Ishikawa (cell line): ENCODE measurements around the gene FIZ1.

Experiments used
- CEBPB ChIP-seq: IDR thresholded peaks from 2 replicates; pipeline ENCODE4 v1.6.1; 2012
- CREB1 ChIP-seq: IDR thresholded peaks from 2 replicates; pipeline ENCODE4 v1.6.1; 2012; ENCODE audit warnings: low read depth
- EGR1 ChIP-seq: IDR thresholded peaks from 2 replicates; pipeline ENCODE4 v1.6.1; 2012
- EP300 ChIP-seq: IDR thresholded peaks from 2 replicates; pipeline ENCODE4 v1.6.1; 2012; ENCODE audit warnings: borderline replicate concordance
- FOXM1 ChIP-seq: IDR thresholded peaks from 2 replicates; pipeline ENCODE4 v1.6.1; 2012; ENCODE audit warnings: low read depth, borderline replicate concordance
- NFIC ChIP-seq: IDR thresholded peaks from 2 replicates; pipeline ENCODE4 v1.6.1; 2012
- RAD21 ChIP-seq: IDR thresholded peaks from 2 replicates; pipeline ENCODE4 v1.6.1; 2012; ENCODE audit warnings: low read depth
- TAF1 ChIP-seq: IDR thresholded peaks from 2 replicates; pipeline ENCODE4 v1.6.1; 2012; ENCODE audit warnings: low read depth, mild to moderate bottlenecking
- TCF12 ChIP-seq: IDR thresholded peaks from 2 replicates; pipeline ENCODE4 v1.6.1; 2012; ENCODE audit warnings: low read depth
- TEAD4 ChIP-seq: IDR thresholded peaks from 2 replicates; pipeline ENCODE4 v1.6.1; 2012
- YY1 ChIP-seq: IDR thresholded peaks from 2 replicates; pipeline ENCODE4 v1.6.1; 2012; ENCODE audit warnings: low read depth
- ZBTB7A ChIP-seq: IDR thresholded peaks from 2 replicates; pipeline ENCODE4 v1.6.1; 2012; ENCODE audit warnings: low read depth
- TF ChIP-seq, protein P1 (sequence below): IDR thresholded peaks from 2 replicates; pipeline ENCODE4 v1.6.1; 2012
- TF ChIP-seq, protein P2 (sequence below): IDR thresholded peaks from 2 replicates; pipeline ENCODE4 v1.6.1; 2012; ENCODE audit warnings: low read depth, mild to moderate bottlenecking
- TF ChIP-seq, protein P3 (sequence below): IDR thresholded peaks from 2 replicates; pipeline ENCODE4 v1.6.1; 2012

The FIZ1 gene

DNA sequence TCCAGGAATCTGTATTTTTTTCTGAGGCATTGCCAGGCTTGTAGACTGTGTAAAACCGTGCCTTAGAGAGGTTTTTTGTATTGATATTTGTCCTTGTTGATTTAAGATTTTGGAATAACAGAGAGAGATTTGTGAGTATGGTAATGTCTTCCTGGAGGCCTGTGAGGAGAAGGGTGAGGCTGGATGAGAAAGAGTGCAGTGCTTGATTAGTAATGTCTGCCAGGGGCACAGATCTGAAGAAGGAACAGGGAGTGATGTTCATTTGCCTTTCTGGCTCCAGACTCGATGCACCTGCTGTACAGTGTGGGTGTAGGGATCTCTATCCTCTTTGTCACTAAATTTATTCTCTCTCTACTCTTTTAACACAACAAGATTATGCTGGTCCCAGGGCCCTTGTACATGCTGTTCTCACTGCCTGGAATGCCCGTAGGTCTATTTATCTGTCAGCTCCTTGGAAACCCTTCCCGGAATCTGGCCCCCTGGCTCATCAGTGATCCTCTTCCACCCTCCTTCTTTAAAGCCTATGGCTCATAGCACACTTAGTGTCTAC lies 4.2 kb downstream of the FIZ1 start:
- TF ChIP-seq TCF12 (no peak), CREB1 (no peak), CEBPB (no peak), TAF1 (no peak), NFIC (no peak), ZBTB7A (no peak), EP300 (no peak), RAD21 (no peak), FOXM1 (no peak), YY1 (no peak)
- TF ChIP-seq, protein P1, sequence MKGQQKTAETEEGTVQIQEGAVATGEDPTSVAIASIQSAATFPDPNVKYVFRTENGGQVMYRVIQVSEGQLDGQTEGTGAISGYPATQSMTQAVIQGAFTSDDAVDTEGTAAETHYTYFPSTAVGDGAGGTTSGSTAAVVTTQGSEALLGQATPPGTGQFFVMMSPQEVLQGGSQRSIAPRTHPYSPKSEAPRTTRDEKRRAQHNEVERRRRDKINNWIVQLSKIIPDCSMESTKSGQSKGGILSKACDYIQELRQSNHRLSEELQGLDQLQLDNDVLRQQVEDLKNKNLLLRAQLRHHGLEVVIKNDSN = no peak
- TF ChIP-seq, protein P2, sequence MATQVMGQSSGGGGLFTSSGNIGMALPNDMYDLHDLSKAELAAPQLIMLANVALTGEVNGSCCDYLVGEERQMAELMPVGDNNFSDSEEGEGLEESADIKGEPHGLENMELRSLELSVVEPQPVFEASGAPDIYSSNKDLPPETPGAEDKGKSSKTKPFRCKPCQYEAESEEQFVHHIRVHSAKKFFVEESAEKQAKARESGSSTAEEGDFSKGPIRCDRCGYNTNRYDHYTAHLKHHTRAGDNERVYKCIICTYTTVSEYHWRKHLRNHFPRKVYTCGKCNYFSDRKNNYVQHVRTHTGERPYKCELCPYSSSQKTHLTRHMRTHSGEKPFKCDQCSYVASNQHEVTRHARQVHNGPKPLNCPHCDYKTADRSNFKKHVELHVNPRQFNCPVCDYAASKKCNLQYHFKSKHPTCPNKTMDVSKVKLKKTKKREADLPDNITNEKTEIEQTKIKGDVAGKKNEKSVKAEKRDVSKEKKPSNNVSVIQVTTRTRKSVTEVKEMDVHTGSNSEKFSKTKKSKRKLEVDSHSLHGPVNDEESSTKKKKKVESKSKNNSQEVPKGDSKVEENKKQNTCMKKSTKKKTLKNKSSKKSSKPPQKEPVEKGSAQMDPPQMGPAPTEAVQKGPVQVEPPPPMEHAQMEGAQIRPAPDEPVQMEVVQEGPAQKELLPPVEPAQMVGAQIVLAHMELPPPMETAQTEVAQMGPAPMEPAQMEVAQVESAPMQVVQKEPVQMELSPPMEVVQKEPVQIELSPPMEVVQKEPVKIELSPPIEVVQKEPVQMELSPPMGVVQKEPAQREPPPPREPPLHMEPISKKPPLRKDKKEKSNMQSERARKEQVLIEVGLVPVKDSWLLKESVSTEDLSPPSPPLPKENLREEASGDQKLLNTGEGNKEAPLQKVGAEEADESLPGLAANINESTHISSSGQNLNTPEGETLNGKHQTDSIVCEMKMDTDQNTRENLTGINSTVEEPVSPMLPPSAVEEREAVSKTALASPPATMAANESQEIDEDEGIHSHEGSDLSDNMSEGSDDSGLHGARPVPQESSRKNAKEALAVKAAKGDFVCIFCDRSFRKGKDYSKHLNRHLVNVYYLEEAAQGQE = no peak
- TF ChIP-seq, protein P3, sequence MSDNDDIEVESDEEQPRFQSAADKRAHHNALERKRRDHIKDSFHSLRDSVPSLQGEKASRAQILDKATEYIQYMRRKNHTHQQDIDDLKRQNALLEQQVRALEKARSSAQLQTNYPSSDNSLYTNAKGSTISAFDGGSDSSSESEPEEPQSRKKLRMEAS = no peak

DNA sequence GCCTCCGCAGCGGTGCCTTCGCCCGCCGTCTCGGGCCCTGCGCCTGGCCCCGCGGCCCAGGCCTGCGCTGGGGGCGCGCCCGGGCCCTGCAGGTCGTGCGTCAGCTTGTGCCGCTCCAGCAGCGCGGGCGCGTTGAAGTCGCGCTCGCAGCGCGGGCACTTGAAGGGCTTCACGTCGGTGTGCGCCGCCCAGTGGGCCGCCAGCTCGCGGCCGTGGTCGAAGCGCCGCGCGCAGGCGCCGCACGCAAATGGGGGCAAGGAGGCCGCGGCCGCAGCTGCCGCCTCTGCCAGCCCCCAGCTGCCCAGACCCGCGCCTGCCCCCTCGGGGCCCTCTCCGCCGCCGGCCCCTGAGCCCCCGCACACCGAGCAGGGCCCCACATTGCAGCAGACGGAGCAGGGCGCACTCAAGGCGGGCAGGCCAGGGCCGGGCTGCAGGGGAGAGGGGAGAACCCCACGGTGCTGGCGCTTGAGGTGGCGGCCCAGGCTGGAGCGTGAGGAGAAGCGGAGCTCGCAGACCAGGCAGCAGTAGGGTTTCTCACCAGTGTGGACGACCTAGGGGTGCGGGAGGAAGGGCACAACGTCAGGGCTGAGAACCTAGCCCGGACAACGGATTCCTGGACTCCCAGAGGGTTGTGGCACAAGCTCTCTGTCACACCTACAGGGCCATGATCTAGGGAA lies 6.1 kb downstream of the FIZ1 start:
- TF ChIP-seq, protein P2 = no peak
- TF ChIP-seq RAD21 (no peak), TEAD4 (no peak), CEBPB (no peak), TCF12 (no peak), FOXM1 (no peak)

DNA sequence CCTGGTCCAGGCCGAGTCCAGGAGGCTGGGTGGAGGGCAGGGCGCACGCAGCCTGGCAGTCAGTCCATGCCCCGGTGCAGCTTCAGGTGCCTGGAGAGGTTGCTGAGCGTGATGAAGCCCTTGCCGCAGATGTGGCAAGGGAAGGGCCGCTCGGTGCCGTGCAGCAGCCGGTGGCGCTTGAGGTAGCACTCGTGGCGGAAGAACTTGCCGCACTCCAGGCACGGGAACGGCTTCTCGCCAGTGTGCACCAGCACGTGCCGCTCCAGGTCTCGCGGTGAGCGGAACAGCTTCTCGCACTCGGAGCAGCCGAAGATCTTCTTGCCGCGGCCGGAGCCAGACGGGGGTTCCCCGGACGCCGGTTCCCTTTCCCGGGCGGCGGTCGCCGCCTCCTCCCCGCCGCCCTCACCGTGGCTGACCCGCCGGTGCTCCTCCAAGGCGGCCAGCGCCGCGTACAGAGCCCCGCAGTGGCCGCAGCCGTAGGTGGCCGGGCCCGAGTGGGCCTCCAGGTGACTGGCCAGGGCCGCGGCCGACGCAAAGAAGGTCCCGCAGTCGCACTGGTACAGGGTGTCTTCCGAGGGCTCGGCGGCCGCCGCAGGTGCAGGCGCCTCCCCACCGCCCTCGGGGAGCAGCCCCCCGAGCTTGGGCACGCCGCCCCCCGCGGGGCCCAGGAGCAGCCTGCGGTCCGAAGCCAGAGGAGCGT lies 6.8 kb downstream of the FIZ1 start:
- TF ChIP-seq EP300 (no peak), TCF12 (no peak), CREB1 (no peak), NFIC (no peak), CEBPB (no peak), TAF1 (no peak)

DNA sequence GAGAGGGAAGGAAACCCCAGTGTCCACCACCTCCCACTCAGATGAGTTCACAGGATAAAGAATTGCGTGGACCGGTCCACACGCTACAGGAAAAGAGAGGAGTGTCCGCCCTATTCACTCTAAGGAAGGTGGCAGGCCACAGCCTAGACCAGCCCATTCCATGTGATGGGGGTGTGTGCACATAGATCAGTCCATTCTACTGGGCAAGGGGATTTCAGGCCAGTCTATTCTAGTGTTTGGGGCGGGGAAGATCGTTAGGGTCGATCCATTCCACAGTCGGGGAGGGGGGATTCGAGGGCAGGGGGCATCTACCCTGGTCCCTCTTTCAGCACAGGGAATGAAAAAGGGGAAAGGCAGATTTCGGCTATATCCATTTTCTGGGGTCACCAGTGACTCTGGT lies 7.8 kb downstream of the FIZ1 start:
- no peak for TF ChIP-seq TAF1
- TF ChIP-seq ZBTB7A = no peak
- no peak for TF ChIP-seq EP300
- no peak for TF ChIP-seq EGR1
- TF ChIP-seq RAD21 = no peak
- no peak for TF ChIP-seq FOXM1
- TF ChIP-seq, protein P3 = no peak
- TF ChIP-seq YY1 = no peak
- no peak for TF ChIP-seq TCF12
- TF ChIP-seq, protein P1 = no peak
- no peak for TF ChIP-seq CREB1

DNA sequence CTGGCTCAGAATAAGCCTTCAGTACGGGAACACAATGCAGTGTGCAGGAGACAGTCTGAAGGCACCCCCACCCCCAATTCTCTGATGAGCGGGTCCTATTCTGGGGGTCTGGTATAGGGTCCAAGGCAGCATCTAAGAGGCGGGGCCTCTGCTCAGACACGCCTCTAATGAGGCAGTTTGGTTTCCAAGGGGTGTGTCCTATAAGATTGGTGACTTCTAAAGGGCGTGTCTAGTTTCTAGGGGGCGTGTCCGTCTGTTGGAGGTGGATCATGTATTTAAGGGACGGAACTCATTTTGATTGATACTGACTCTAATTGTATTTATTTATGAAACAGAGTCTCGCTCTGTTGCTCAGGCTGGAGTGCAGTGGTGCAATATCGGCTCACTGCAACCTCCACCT lies 8.7 kb downstream of the FIZ1 start:
- TF ChIP-seq CREB1 = no peak
- TF ChIP-seq, protein P1 = no peak
- TF ChIP-seq TEAD4 = no peak
- TF ChIP-seq ZBTB7A = no peak
- TF ChIP-seq YY1 = no peak
- TF ChIP-seq TCF12 = no peak
- no peak for TF ChIP-seq TAF1
- no peak for TF ChIP-seq CEBPB
- TF ChIP-seq EP300 = no peak
- TF ChIP-seq, protein P2 = no peak
- no peak for TF ChIP-seq EGR1
- TF ChIP-seq RAD21 = no peak
- no peak for TF ChIP-seq NFIC
- no peak for TF ChIP-seq FOXM1
- TF ChIP-seq, protein P3 = no peak
